Lung (tissue), 12 donors: Measurements from ENCODE around the gene KIAA1958. TPM values are rescaled to one million over a fixed set of nuclear protein-coding genes. Genes with fewer than 3 reads are reported as not detected.

ENCODE experiments used
- ATAC-seq: fragments of 200-7000 bp; cut with Tn5 transposase; one replicate; pipeline ENCODE4 v1.9.1; 2020; ENCODE audit warnings: moderate number of reproducible peaks; ENCODE audit not compliant: insufficient read depth, low FRiP score
- DNase-seq, 3 donors: peaks; one replicate each; pipeline ENCODE4 v3.0.0-alpha.2; 2013 to 2017
- H3K27ac ChIP-seq, 2 donors: one replicate each; pipeline ENCODE4 v1.5.1; 2013; ENCODE audit warnings: mild to moderate bottlenecking in 2 of 2, moderate library complexity in 2 of 2, control low read depth in 1 of 2, inconsistent platforms in 1 of 2, low read depth in 1 of 2, low read length in 1 of 2
- H3K27me3 ChIP-seq, 3 donors: one replicate each; pipeline ENCODE4 v1.5.1; 2013; ENCODE audit warnings: low read length in 2 of 3; ENCODE audit not compliant: control insufficient read depth in 3 of 3, insufficient read depth in 3 of 3
- H3K36me3 ChIP-seq, 4 donors: one replicate each; pipeline ENCODE4 v1.5.1; 2013; ENCODE audit warnings: low read length in 4 of 4, mild to moderate bottlenecking in 1 of 4, moderate library complexity in 1 of 4; ENCODE audit not compliant: control insufficient read depth in 4 of 4, insufficient read depth in 4 of 4
- H3K4me1 ChIP-seq, 5 donors: one replicate each; pipeline ENCODE4 v1.5.1; 2013; ENCODE audit warnings: low read length in 5 of 5, mild to moderate bottlenecking in 2 of 5, moderate library complexity in 1 of 5; ENCODE audit not compliant: control insufficient read depth in 5 of 5, insufficient read depth in 5 of 5
- H3K4me3 ChIP-seq: one replicate; pipeline ENCODE4 v1.5.1; 2013; ENCODE audit warnings: mild to moderate bottlenecking, control low read depth, moderate library complexity
- H3K9ac ChIP-seq, 2 donors: one replicate each; pipeline ENCODE4 v1.5.1; 2013; ENCODE audit warnings: low read length in 2 of 2, control low read depth in 1 of 2; ENCODE audit not compliant: insufficient read depth in 1 of 2
- H3K9me3 ChIP-seq, 4 donors: one replicate each; pipeline ENCODE4 v1.5.1; 2013; ENCODE audit warnings: low read length in 3 of 4, mild to moderate bottlenecking in 1 of 4, moderate library complexity in 1 of 4; ENCODE audit not compliant: control insufficient read depth in 4 of 4, insufficient read depth in 3 of 4
- WGBS, 2 donors: extraction: QIAGEN DNeasy Blood & Tissue Kit; methylation state at CpG; one replicate each; pipeline ENCODE4 v1.1.7; 2013; 5-methylcytosine and 5-hydroxymethylcytosine counted together
- polyA plus RNA-seq, 2 donors: library from polyadenylated mRNA; stranded (reverse); fragments of 200-250 nt; gene quantifications; one replicate each; pipeline ENCODE4 v1.2.1, GENCODE V29; 2013
- total RNA-seq, 2 donors: library from RNA; depleted of rRNA in 1 of 2; stranded (reverse); fragments of >200 nt in 1 of 2; gene quantifications; one replicate each; pipeline ENCODE4 v1.2.1, GENCODE V29; 2014 to 2021
- TF ChIP-seq, protein P1 (sequence below): IDR thresholded peaks from 2 replicates; pipeline ENCODE4 v1.5.1; 2012; ENCODE audit warnings: mild to moderate bottlenecking; ENCODE audit errors: control extremely low read depth, extremely low read depth
- donor health status: control.
- donor health status: control.
- donor health status: Bipolar disorder and iron deficiency.
- donor health status: healthy.
- donor health status: DM: yes; HTN: yes; CAD: no.

KIAA1958 gene
- total and polyA plus RNA-seq, 4 donors = 2.0 to 24.0 (median 6.8) TPM

- Histone ChIP-seq H3K27ac (peak overlapping the region in 1 of 2 donors; percentile 61), H3K4me1 (peaks cover 0 to 16% (median 0%) of the 10 kb centered on the region in 5 donors), H3K9me3 (peaks cover 0 to 14% (median 2%) of the 10 kb centered on the region in 4 donors), H3K9ac (no peak overlapping the region), H3K36me3 (peaks cover 0 to 9% (median 5%) of the 10 kb centered on the region in 4 donors), H3K27me3 (no peaks in the 10 kb centered on the region), H3K4me3 (no peak overlapping the region)
- 38 to 62% methylated on average over 4 of the region's 4 CpGs for WGBS, 2 donors
- ATAC-seq = no peak
- TF ChIP-seq, protein P1, sequence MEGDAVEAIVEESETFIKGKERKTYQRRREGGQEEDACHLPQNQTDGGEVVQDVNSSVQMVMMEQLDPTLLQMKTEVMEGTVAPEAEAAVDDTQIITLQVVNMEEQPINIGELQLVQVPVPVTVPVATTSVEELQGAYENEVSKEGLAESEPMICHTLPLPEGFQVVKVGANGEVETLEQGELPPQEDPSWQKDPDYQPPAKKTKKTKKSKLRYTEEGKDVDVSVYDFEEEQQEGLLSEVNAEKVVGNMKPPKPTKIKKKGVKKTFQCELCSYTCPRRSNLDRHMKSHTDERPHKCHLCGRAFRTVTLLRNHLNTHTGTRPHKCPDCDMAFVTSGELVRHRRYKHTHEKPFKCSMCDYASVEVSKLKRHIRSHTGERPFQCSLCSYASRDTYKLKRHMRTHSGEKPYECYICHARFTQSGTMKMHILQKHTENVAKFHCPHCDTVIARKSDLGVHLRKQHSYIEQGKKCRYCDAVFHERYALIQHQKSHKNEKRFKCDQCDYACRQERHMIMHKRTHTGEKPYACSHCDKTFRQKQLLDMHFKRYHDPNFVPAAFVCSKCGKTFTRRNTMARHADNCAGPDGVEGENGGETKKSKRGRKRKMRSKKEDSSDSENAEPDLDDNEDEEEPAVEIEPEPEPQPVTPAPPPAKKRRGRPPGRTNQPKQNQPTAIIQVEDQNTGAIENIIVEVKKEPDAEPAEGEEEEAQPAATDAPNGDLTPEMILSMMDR = no peak
- DNase-seq = no peak
Observed at GRCh38 chr9:112495614-112496013, 9.0 kb downstream of the KIAA1958 start.

- peak in 2 of 3 donors; percentile 36 to 56 for DNase-seq
- Histone ChIP-seq H3K9ac (no peak overlapping the region), H3K9me3 (peaks cover 0 to 14% (median 2%) of the 10 kb centered on the region in 4 donors), H3K27me3 (no peaks in the 10 kb centered on the region), H3K27ac (no peak overlapping the region), H3K36me3 (peaks cover 0 to 9% (median 5%) of the 10 kb centered on the region in 4 donors), H3K4me3 (no peak overlapping the region), H3K4me1 (peaks cover 0 to 17% (median 2%) of the 10 kb centered on the region in 5 donors)
- WGBS, 2 donors = 26 to 40% methylated on average over 3 of the region's 3 CpGs
- ATAC-seq = no peak
- TF ChIP-seq, protein P1 = no peak
Observed at GRCh38 chr9:112496074-112496722, 9.6 kb downstream of the KIAA1958 start.

- Histone ChIP-seq H3K27me3 (no peaks in the 10 kb centered on the region), H3K9me3 (no peaks in the 10 kb centered on the region), H3K27ac (no peak overlapping the region), H3K36me3 (no peaks in the 10 kb centered on the region), H3K9ac (no peak overlapping the region), H3K4me1 (peaks cover 3 to 41% (median 9%) of the 10 kb centered on the region in 5 donors), H3K4me3 (no peak overlapping the region)
- DNase-seq (no peak), ATAC-seq (no peak)
- WGBS, 2 donors = 97 to 100% methylated on average over 2 of the region's 2 CpGs
- TF ChIP-seq, protein P1 = no peak
Observed at GRCh38 chr9:112500842-112501241, 14.2 kb downstream of the KIAA1958 start.
